DMS153 treated with DMSO at 0.1 percent for 48 hours (cell line): ENCODE results near the gene SH3GLB2.
"Not testable (repeated sequence)": the region's sequence is repeated elsewhere in the genome, so short reads cannot be mapped to it uniquely, and the experiment has no call there.

Source experiments
- DNase-seq: peaks from one replicate; lab custom pipeline; 2025; ENCODE audit not compliant: unreplicated experiment; lab: John Stamatoyannopoulos, UW

SH3GLB2 gene

DNA sequence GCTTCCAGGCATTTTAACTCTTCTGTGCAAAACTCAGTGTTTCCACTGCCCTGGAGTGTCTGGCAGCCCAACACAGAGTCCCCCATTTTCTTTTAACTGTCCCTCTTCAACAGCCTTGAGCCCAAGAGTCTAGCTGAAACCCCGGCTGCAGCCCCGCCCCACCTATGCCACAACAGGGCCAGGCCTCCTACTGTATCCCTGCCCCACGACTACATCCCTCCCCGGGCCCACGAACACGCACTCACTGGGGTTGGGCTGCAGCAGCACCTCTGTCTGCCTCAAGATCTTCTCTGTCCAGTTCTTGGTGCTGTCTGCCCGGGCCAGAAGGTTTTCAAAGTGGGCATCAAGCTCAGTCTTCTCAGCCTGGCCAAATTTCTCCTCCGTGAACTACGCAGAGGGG, 6.1 kb downstream of the SH3GLB2 start:
- no peak for DNase-seq

DNA sequence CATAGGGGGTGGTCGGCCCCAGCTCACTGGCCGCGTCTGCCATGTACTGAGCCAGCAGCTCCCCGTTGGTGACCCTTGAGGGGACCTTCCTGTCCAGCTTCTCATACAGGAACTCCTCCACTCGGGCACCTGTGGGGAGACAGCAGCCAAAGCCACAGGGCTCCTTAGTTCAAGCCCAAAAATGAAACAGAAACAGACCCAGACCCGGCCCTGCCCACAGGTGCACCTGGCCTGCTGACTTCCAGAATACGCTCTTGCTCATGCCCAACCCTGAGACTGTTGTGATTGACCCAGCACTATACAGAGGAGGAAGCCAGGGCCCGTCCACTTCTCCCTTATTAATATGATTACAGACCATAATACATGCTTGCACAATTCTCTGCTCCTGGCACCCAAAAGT, 7.0 kb downstream of the SH3GLB2 start:
- DNase-seq, result no peak

DNA sequence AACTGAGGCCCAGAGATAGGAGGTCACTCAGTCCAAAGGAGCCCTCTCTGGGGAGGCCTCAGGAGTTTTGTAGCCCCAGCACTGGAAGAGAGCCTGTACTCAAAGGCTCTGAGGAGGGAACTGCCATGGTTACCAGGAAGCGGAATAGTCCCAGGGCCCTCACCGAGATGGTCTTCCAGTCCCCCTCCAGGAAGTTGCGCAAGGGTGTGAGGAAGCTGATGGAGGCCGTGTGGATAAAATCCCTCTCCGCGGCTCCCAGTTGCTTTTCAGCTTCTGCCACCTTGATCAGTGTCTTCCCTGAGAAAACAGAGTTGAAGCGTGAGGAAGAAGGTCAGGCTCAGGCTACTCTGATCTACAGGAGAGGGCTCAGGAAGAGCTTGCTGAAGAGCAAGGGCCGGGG, 13.5 kb downstream of the SH3GLB2 start:
- no peak for DNase-seq

GRCh38 chr9:129014124-129014523, 14.0 kb downstream of the SH3GLB2 start:
- no peak for DNase-seq

DNA sequence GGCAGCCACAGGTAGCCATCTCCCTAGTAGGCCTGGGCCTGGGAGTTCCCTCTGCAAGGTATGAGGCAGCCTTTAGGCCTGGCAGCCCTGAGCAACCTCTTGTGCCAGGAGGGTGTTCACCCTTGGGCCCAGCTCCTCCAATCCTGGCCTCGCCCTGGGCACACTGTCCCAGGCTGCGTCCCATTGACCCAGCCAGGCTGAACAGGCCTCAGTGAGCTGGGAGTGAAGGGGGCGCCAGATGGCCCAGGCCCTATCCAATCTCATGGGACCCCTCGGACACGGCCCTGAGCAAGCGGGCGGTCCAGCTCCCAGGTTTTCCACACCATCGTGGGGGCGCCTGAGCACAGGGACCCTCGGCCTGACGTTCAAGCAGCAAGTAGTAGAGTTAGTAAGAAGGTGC, 14.5 kb downstream of the SH3GLB2 start:
- no peak for DNase-seq

- DNase-seq, result no peak
Observed at GRCh38 chr9:129012893-129013448, 15.2 kb downstream of the SH3GLB2 start.

- DNase-seq, result no peak
Observed at GRCh38 chr9:129012343-129012742, 15.8 kb downstream of the SH3GLB2 start.

DNA sequence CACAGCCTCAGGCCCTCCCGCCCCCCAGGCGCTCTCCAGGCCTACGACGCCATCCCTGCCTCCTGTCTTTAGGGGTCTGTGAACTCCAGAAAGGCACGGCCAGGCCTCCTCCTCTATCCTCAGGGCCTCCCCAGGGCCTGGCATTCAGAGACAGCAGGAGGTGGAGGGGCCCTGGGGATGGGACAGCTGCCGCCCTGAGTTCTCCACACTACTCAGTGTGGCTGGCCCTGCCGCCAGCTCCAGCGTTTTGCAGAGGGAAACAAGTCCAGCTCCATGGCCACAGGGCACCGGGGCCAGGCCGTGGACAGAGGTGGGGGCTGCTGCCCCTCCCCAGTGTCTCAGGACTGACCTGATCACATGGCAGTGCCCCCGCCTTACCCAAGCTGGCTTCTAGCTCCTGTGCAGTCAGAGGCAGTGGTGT, 16.4 kb downstream of the SH3GLB2 start:
- DNase-seq, result no peak

- no peak for DNase-seq
Observed at GRCh38 chr9:129011170-129011569, 17.0 kb downstream of the SH3GLB2 start.

GRCh38 chr9:129010267-129010975, 17.7 kb downstream of the SH3GLB2 start:
- DNase-seq, result no peak

DNA sequence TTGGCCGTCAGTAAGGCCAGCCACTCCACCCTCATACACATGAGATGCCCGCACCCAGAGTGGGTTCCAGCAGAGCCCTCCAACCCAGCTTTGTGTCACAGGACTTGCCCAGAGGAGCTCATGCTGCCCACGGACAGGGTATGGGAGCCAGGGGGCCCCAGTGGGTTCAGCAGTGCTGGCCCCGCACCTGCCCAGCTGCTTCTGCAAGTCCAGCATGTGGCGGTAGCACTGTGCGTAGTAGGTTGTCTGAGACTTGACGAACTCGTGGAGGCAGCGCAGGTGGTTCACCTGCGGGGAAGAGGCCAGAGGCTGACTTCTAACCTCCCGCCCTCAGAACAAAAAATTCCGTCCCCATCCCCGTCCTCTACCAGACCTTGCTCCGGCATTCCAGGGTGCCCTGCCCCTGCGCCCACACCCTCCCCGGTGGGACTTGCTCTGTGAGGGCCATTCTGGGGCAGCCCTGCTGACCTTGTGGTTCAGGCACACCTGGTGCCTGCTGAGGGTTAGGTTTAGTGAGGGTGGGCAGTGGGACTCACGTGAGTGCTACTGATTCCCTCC, 18.5 kb downstream of the SH3GLB2 start:
- DNase-seq, result no peak

GRCh38 chr9:129008986-129009583, 19.0 kb downstream of the SH3GLB2 start:
- DNase-seq, result no peak

GRCh38 chr9:129008469-129008965, 19.6 kb downstream of the SH3GLB2 start:
- DNase-seq, result no peak

DNA sequence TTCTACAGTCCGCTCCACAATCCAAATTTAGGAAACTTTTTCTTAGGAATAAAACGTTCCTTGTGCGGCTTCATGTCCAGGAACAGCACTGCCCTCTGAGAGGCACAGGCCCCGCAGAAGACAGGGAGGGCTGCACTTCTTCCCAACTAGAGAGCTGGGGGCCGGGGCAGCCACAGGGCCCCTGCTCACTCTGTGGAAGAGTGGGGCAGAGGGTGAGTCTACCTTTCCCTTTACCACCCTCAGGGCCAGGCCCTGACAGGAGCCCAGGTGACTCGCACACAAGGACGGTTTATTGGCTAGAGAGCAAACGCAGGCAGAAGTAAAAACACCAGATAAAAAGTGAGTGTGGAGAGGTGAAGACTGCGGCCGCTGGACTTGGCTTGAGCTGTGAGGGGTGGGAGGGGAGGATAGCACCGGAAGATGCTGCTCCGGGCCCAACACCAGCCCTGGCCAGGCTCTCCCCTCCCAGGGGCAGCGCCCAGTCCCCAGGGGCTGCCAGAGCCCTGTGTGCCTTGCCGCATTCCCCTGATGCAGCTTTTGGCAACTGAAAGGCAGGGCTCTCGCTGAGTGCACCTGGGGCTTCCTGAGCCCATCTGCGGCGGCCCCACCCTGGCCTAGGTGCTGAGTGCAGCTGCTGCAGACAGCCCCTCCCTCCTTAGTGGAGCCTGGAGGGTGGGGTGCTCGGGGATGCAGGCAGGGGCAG, 20.2 kb downstream of the SH3GLB2 start:
- no peak for DNase-seq

DNA sequence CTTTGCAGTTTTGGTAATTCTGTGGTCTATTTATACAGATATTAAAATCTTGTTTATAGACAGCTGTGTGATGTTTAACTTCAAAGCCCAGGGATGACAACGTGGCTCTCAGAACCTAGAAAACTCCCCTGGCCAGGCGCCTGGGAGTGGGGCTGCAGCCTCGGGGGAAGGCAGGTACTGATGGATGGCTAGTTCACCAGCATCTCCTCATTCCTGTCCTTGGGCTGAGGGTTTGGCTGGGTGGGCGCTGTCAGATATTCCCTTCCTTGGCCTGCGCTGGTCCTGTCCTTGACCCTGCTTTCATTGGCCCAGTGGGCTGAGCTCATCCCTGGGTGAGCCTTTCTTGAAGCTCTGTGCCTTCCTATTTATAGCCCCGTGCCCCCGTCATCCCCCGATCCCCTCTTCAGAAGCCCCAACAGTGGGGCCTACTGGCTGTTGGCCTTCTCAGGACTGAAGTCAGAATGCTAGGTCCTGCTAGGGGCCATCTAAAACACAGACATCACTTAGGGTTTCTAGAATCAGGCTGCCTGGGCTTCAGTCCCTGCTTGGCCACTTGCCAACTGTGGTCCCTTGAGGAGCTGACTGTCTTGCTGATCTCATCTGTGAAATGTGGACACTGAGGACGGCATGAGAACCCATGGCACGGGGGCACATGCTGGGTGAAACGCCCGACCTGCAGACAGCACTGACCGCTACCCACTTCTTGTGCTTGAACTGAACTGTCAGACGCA, 20.9 kb downstream of the SH3GLB2 start:
- no peak for DNase-seq

DNA sequence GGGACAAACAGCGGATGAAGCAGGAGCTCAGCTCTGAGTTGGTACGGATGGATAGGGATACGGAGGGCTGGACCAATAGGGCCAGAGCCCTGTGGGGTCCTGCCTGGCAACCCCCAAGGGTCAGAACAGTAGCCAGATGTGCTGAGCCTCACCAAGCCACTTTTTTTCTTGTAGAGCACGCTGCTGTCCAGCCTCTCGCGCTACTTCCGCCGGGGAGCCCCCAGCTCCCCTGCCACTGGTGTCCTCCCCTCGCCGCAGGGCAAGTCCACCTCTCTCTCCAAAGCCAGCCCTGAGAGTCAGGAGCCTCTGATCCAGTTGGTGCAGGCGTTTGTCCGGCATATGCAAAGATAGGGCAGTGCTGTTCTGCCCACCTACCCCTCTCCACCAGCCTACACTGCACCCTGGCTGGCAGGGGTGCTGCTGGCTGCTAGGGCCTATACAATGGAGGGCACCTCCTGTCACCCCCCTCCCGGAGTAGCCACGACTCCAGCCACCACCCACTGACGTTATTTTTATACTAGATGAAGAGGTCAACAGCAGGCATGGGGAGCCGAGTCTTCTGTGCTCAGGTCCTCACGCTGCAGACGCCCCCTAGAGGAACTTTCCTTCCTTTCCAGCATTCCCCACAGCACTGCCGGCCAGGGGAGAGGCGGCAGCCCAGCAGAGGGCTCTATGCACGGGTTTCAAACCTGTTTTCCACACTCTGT, 21.6 kb downstream of the SH3GLB2 start:
- peak; percentile 21 for DNase-seq

- no peak for DNase-seq
Observed at GRCh38 chr9:129005336-129005997, 22.7 kb downstream of the SH3GLB2 start.

DNA sequence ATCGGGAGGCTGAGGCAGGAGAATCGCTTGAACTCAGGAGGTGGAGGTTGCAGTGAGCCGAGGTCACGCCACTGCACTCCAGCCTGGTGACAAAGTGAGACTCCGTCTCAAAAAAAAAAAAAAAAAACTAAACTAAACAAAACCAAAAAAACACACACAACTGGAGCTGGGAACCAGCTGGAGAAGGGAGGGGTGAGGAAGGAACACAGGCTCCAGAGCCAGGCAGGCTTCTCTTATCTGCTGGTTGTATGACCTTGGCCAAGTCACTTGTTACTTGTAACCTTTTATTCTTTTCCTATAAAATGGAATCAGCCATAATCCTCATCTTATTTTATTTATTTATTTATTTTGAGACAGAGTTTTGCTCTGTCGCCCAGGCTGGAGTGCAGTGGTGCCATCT, 24.0 kb downstream of the SH3GLB2 start:
- not testable (repeated sequence) for DNase-seq

- no peak for DNase-seq
Observed at GRCh38 chr9:129002992-129003391, 25.1 kb downstream of the SH3GLB2 start.
